ENCODE data around the gene BAG3.
A peak's percentile ranks its signal among the peaks of the same experiment; 100 is the strongest.
"Not testable (repeated sequence)": the region's sequence is repeated elsewhere in the genome, so short reads cannot be mapped to it uniquely, and the experiment has no call there.

BAG3 gene

GRCh38 chr10:119693262-119693957, 42.2 kb downstream of the BAG3 start:
- no peak for DNase-seq (ENCODE audit: low read depth in 2 of 2)

- no peak for DNase-seq (ENCODE audit: low read depth in 2 of 2)
Observed at GRCh38 chr10:119694608-119695007, 43.4 kb downstream of the BAG3 start.

GRCh38 chr10:119700321-119700954, 49.3 kb downstream of the BAG3 start:
- DNase-seq (ENCODE audit: low read depth in 2 of 2), result no peak

- DNase-seq (ENCODE audit: low read depth in 2 of 2), result no peak
Observed at GRCh38 chr10:119701861-119702260, 50.7 kb downstream of the BAG3 start.

- DNase-seq (ENCODE audit: low read depth in 2 of 2), result no peak
Observed at GRCh38 chr10:119702583-119702982, 51.4 kb downstream of the BAG3 start.

- no peak for DNase-seq (ENCODE audit: low read depth in 2 of 2)
Observed at GRCh38 chr10:119703903-119704508, 52.8 kb downstream of the BAG3 start.

- DNase-seq (ENCODE audit: low read depth in 2 of 2), result no peak
Observed at GRCh38 chr10:119705434-119705831, 54.3 kb downstream of the BAG3 start.

- no peak for DNase-seq (ENCODE audit: low read depth in 2 of 2)
Observed at GRCh38 chr10:119706521-119707278, 55.5 kb downstream of the BAG3 start.

GRCh38 chr10:119707331-119707730, 56.2 kb downstream of the BAG3 start:
- not testable (repeated sequence) for DNase-seq (ENCODE audit: low read depth in 2 of 2)

- DNase-seq (ENCODE audit: low read depth in 2 of 2), result not testable (repeated sequence)
Observed at GRCh38 chr10:119710935-119711334, 59.8 kb downstream of the BAG3 start.

- DNase-seq (ENCODE audit: low read depth in 2 of 2), result no peak
Observed at GRCh38 chr10:119713744-119714483, 62.7 kb downstream of the BAG3 start.

- no peak for DNase-seq (ENCODE audit: low read depth in 2 of 2)
Observed at GRCh38 chr10:119714484-119714816, 63.3 kb downstream of the BAG3 start.

- DNase-seq (ENCODE audit: low read depth in 2 of 2), result no peak
Observed at GRCh38 chr10:119715628-119716505, 64.7 kb downstream of the BAG3 start.

GRCh38 chr10:119723161-119723560, 72.0 kb downstream of the BAG3 start:
- DNase-seq (ENCODE audit: low read depth in 2 of 2), result no peak

GRCh38 chr10:119723624-119724023, 72.4 kb downstream of the BAG3 start:
- no peak for DNase-seq (ENCODE audit: low read depth in 2 of 2)

GRCh38 chr10:119724593-119725516, 73.7 kb downstream of the BAG3 start:
- no peak for DNase-seq (ENCODE audit: low read depth in 2 of 2)

GRCh38 chr10:119725517-119725827, 74.3 kb downstream of the BAG3 start:
- no peak for DNase-seq (ENCODE audit: low read depth in 2 of 2)

- peak; percentile 97 to 99 for DNase-seq (ENCODE audit: low read depth in 2 of 2)
Observed at GRCh38 chr10:119725828-119726675, 74.9 kb downstream of the BAG3 start, which contains the start of gene INPP5F. Gene INPP5F, plus strand, starts transcription at chr10:119726050. Its CDS starts 213 bp downstream, at chr10:119726263.

Measured in stimulated activated CD8-positive, alpha-beta memory T cell treated with anti-CD3 and anti-CD28 coated beads, Interleukin-7, amount 100 ng/mL, for 1 hour (primary cell).